GM18868 (cell line): ENCODE measurements around the gene SLC15A4.

Source experiments
- ATAC-seq: cut with Tn5 transposase; IDR thresholded peaks from one replicate; pipeline ENCODE4 v1.9.1; 2021; ENCODE audit warnings: mild to moderate bottlenecking, moderate library complexity; ENCODE audit not compliant: unreplicated experiment

The SLC15A4 gene

GRCh38 chr12:128795530-128796361 is 28.0 kb downstream of the SLC15A4 start:
- no peak for ATAC-seq

GRCh38 chr12:128794661-128795529 is 28.9 kb downstream of the SLC15A4 start:
- ATAC-seq: peak; percentile 25

GRCh38 chr12:128793701-128794100 is 30.1 kb downstream of the SLC15A4 start:
- no peak for ATAC-seq

- no peak for ATAC-seq
Observed at GRCh38 chr12:128792881-128793280, 30.9 kb downstream of the SLC15A4 start.

- no peak for ATAC-seq
Observed at GRCh38 chr12:128792398-128792797, 31.4 kb downstream of the SLC15A4 start.

GRCh38 chr12:128791395-128792322 is 32.1 kb downstream of the SLC15A4 start:
- peak; percentile 30 for ATAC-seq

GRCh38 chr12:128790653-128791373 is 32.9 kb downstream of the SLC15A4 start:
- no peak for ATAC-seq

- peak; percentile 39 for ATAC-seq
Observed at GRCh38 chr12:128790221-128790620, 33.5 kb downstream of the SLC15A4 start.

GRCh38 chr12:128789356-128789929 is 34.3 kb downstream of the SLC15A4 start:
- ATAC-seq: peak; percentile 24

- ATAC-seq: no peak
Observed at GRCh38 chr12:128787827-128788226, 35.9 kb downstream of the SLC15A4 start.

- ATAC-seq: no peak
Observed at GRCh38 chr12:128786741-128787391, 36.9 kb downstream of the SLC15A4 start.

- no peak for ATAC-seq
Observed at GRCh38 chr12:128784030-128784760, 39.6 kb downstream of the SLC15A4 start.

- peak; percentile 81 for ATAC-seq
Observed at GRCh38 chr12:128783129-128783574, 40.6 kb downstream of the SLC15A4 start.

GRCh38 chr12:128779901-128780300 is 43.9 kb downstream of the SLC15A4 start:
- ATAC-seq: no peak

- no peak for ATAC-seq
Observed at GRCh38 chr12:128772249-128772648, 51.5 kb downstream of the SLC15A4 start.

GRCh38 chr12:128771681-128772080 is 52.1 kb downstream of the SLC15A4 start:
- no peak for ATAC-seq

GRCh38 chr12:128767518-128767917 is 56.2 kb downstream of the SLC15A4 start:
- ATAC-seq: no peak

GRCh38 chr12:128766738-128767501 is 56.8 kb downstream of the SLC15A4 start:
- no peak for ATAC-seq
